SW480 (cell line): ENCODE measurements around the gene SIGLEC11.
A peak's percentile ranks its signal among the peaks of the same experiment; 100 is the strongest.
"Not testable (repeated sequence)": the region's sequence is repeated elsewhere in the genome, so short reads cannot be mapped to it uniquely, and the experiment has no call there.

ENCODE experiments used
- DNase-seq: peaks from one replicate; pipeline ENCODE4 v3.0.0-alpha.2; 2016; ENCODE audit warnings: low spot score

Gene SIGLEC11

DNA sequence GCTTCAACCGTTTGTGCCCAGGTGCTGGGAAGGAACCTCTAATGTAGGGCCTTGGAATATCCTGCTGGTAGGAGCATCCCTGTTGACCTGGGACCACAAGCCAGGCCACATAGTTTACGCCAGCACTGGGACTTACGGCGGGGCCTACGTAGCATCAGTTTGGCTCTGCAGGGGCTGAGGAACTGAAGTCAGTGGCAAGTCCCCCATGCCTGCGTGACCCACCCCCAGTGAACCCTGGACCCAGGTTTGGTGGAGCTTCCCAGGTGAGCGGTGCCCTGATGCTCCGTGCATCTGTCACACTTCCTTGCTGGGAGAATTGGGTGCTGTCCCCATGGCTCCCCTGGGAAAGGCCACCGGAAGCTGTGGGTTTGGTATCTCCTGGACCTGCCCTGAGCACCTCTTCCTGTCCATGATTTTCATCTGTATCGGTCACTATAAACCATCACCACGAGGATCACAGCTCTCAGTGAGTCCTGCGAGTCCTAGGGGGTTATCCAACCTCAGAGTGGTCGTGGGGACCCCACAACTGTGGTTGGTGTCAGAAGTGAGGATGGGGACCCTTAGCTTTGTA is 9.9 kb downstream of the SIGLEC11 start:
- DNase-seq = no peak

DNA sequence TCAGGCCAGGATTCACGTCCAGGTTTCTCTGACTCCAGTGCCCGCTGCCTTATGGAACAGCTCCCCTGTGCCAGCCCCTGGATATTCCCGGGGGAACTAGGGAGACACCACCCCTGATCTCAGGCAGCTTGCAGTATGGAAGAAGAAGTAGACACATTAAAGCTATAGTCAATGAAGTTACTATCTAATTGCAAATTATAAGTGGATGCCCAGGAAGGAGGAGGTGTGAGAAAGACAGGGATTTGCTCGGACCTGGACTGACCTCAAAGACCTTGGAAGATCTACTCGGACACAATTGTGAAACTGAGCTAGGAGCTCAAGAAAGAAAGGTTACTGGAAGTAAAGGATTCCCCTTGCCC is 10.4 kb downstream of the SIGLEC11 start:
- DNase-seq = no peak

DNA sequence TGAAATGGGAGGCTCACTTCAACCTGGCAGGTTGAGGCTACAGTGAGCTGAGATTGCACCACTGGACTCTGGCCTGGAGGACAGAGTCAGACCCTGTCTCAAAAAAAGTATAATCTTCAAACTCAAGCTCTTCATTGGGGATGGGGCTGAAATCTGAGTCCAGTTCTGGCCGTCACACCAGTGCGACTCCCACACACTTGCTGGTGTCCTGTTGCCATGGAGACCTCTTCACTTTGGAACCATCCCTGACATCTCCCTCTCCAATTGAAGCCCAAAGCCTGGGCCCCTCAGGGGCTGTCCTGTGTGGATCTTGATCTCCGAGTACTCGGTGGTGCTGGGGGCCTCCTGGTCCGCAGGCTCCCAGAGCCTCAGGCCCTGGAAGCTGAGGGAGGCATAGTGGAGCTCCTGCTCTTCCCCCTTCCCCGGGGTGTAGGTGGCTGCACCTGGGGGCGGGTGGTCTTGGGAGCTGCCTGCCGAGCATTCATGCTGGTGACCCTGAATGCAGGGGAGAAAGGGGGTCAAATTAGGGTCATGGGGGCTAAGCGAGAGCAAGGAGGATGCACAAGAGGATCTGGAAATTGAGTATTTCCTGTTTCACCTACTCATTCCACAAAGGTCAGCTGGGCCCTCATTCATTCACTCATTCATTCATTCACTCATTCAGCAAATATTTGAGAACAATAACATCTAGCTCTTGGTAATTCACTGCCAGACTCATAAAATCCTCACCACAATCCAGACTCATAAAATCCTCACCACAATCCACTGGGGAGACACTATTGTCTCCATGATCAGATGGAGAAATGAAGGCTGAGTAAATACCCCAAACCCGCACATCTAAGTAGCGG is 11.0 kb downstream of the SIGLEC11 start:
- no peak for DNase-seq

DNA sequence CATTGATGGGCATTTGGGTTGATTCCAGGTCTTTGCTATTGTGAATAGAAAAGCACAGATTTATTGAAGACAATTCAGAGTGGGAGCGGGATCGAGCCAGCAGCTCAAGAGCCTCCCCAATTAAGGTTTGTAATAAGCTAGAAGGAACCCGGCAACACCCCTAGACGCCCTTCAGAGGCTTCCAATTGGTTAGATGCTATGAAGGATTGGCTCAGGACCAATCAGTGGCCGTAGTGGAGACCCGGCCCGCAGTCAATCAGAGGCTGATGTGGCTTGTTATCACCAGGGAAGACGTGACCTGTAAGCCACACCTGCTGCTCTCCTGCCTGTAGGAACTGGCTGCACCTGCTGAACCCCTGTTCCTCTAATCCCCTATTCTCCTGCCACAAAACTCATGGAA is 14.6 kb downstream of the SIGLEC11 start:
- no peak for DNase-seq

DNA sequence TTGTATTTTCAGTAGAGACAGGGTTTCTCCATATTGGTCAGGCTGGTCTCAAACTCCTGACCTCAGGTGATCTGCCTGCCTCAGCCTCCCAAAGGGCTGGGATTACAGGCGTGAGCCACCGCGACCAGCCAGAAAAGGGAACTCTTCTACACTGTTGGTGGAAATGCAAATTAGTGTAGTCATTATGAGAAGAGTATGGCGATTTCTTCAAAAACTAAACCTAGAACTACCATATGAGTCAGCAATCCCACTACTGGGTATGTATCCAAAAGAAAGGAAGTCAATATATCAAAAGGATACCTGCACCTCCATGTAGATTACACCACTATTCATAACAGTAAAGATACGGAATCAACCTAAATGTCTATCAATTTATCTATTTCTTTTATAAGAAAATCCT is 16.4 kb downstream of the SIGLEC11 start:
- DNase-seq = not testable (repeated sequence)

GRCh38 chr19:49940482-49940791 is 20.5 kb downstream of the SIGLEC11 start:
- no peak for DNase-seq

DNA sequence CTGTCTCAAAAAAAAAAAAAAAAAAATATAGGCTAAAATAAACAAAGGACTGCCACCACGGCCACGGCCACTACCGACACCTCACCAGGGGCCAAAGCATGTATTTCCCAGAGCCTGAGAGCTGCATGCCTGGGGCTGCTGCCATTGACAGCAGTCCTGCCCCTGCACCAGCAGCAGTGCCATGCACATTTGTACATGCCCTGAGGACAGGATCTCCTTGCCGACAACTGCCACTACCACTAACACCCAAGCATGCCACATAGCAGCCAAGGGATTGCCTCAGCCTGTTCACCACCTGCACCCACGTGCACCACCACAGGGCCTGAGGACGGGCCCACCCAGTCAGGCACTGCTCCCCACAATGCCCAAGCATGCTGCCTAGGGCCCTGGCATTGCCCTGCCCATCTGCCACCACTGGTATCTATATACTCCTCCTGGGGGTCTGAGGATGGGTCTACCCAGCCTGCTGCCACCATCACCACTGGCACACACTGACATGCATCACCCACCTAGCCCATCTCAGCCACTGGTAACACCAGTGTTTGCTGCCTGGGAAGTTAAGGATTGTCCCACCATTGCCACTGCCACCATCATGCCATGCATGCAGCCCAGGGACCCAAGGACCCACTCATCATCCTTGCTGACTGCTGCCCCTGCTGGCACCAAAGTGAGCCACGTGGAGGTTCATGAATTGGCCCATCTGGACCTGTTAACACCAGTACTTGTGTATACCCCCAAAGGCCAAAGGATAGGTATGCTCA is 21.1 kb downstream of the SIGLEC11 start:
- DNase-seq = no peak

DNA sequence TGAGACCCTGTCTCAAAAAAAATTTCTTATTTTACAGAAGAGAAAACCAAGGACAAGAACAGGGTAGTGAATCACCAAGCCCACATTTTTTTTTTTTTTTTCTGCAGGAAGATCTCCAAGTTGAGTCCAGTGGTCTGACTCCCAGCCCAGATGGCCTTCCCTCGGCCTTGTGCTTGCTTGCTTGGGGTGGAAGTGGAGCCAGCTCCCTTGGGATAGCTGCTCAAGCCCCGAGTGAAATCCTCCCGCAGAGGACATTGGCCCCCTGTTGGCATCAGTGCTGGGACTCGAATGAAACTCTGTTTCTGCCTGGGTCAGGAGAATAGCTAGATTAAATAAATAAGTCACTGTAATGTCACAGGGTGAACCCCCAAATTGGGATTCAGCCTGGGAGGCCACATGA is 22.3 kb downstream of the SIGLEC11 start:
- DNase-seq = no peak

DNA sequence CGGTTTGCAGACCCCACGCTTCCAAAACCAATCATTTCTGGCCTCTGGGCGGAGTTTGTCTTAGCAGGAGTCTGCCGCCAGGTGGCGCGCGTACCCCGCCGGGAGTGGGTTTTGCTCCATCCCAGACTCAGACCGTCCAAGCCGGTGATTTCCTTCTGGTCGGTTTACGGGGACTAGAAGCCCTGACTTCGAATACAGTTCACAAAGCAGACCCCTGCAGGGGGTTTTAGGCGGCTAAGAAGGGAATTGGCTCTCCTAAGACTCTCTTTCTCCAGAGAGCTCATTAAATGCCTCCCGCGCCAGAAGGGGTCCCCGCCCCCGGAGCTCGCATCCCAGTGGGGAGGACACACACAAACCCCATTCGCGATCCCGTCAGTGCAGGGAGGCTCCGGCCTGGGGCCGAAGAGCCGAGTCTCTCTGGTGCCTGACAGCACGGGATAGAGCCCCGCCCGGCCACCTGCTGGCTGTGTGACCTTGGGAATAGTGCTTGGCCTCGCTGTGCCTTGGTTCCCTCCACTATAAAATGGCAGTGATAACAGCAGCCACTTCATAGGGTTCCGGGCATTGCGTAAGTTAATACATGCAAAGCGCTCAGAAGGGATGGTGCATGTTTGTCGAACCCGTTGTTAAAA is 23.1 kb downstream of the SIGLEC11 start:
- peak; percentile 80 for DNase-seq

DNA sequence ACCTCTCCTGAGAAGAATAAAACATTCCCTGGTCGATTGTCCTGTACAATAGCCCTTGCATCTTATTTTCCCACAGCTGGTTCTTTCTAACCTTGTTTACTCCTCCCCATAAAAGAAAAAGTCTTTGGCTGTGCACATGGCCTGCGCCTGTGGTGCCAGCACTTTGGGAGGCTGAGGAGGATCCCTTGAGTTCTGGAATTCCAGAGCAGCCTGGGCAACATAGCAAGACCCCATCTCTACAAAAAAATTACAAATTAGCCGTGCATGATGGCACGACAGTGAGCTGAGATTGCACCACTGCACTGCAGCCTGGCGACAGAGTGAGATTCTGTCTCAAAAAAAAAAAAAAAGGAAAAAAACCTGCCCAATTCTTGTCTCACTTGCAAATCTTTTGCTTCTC is 24.4 kb downstream of the SIGLEC11 start:
- no peak for DNase-seq

DNA sequence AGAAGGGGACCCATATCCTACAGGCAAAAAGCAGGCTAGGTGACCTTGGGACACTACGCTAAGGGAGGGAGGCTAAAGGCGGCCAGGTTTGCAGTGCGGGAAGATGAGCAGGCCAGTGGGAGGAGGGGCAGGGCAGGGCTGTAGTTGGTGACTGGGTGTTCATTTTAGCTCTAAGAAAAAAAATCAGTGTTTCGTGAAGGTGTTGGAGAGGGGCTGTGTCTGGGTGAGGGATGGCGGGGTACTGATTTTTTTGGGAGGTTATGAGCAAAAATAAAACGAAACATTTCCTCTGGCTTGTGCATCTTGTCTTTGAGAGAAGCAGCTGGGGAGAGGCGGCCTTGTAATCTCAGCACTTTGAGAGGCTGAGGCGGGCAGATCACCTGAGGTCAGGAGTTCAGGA is 27.3 kb downstream of the SIGLEC11 start:
- DNase-seq = no peak

- DNase-seq = no peak
Measured at GRCh38 chr19:49932731-49933131, 28.2 kb downstream of the SIGLEC11 start.

DNA sequence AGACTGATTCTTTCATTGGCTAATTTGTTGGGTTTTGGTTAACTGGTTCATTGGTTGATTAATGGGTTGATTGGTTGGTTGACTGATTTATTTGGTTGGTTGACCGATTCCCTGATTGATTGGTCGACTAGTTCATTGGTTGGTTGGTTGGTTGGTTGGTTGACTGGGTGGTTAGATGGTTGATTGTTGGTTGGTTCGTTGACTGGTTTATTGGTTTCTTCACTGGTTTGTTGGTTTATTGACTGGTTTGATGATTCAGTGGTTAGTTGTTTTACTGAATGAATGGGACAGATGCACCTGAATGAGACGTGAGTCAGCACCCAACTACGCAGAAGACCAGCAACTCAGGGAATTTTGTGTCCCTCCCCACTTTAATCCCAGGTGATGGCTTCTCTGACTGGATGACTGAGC is 28.9 kb downstream of the SIGLEC11 start:
- no peak for DNase-seq

GRCh38 chr19:49931293-49932040 is 29.5 kb downstream of the SIGLEC11 start:
- no peak for DNase-seq

GRCh38 chr19:49930483-49931011 is 30.4 kb downstream of the SIGLEC11 start:
- no peak for DNase-seq

GRCh38 chr19:49929611-49930482 is 31.1 kb downstream of the SIGLEC11 start:
- DNase-seq = peak; percentile 99

- peak; percentile 93 for DNase-seq
Measured at GRCh38 chr19:49929121-49929610, 31.8 kb downstream of the SIGLEC11 start, which contains the start of the genes ATF5 and NUP62. Gene ATF5, plus strand, starts transcription at chr19:49929205. Its CDS starts 1,646 bp downstream, at chr19:49930851. Gene NUP62, minus strand, starts transcription at chr19:49929504. Its CDS starts 19,697 bp downstream, at chr19:49909807.

- DNase-seq = no peak
Measured at GRCh38 chr19:49927526-49928264, 33.3 kb downstream of the SIGLEC11 start.

DNA sequence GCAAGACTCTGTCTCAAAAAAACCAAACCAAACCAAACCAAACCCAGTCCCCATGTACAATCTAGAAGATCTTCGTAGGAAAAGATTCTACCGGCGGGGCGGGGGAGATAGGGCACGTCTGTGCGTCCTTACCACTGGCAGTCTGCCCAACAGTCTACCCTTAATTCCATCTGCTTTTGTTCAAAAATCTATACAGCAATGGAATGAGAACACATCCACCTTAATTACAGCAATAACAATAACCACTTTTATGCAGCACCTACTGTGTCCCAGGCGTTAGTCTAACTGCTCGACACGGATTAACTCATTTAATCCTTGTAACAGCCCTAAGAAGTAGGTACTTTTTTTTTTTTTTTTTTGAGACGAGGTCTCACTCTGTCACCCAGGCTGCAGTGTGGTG is 34.5 kb downstream of the SIGLEC11 start:
- DNase-seq = no peak

GRCh38 chr19:49925486-49925885 is 35.5 kb downstream of the SIGLEC11 start:
- DNase-seq = no peak
